Measurements from ENCODE around the gene ERC2. TPM values are rescaled to one million over a fixed set of nuclear protein-coding genes. Genes with fewer than 3 reads are reported as not detected.

ERC2 gene
- total and polyA plus RNA-seq, 9 donors, result 1.2 to 9.4 (median 5.4) TPM

GRCh38 chr3:56119575-56120349 lies 348.5 kb downstream of the ERC2 start:
- no peak overlapping the region for H3K4me3 ChIP-seq
- peak in 4 of 5 donors; percentile 14 to 39 (median 28) for DNase-seq
- H3K27me3 ChIP-seq, result no peaks in the 10 kb centered on the region
- TF ChIP-seq CTCF (IDR thresholded peaks at IDR 0.05), result no peak
- H3K36me3 ChIP-seq, result no peaks in the 10 kb centered on the region
- no peak overlapping the region for H3K27ac ChIP-seq
- intact Hi-C loops (cut with DNase I), result no loop called here
- no peaks in the 10 kb centered on the region for H3K9me3 ChIP-seq
- 46 to 73% (median 70%) methylated on average over 5 of the region's 5 CpGs for WGBS, 3 donors
- no peaks in the 10 kb centered on the region for H3K4me1 ChIP-seq (ENCODE audit: insufficient read depth)

DNA sequence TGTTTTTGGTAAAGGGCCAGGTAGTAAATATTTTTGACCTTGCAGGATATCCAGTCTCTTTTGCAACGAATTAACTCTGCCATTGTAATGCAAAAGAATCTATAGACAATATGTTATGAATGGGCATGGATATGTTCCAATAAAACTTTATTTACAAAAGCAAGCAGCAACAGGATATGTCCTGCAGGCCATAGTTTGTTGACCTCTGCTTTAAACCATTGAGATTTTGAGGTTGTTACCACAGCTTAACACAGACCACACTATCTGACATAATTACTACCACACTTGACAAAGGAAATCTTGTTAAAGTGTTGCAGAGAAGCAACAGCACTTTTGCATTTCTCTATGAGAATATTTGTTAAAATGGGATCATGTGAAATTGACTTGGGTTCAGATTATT lies 349.3 kb downstream of the ERC2 start:
- Histone ChIP-seq H3K27ac (no peak overlapping the region), H3K36me3 (no peaks in the 10 kb centered on the region), H3K9me3 (no peaks in the 10 kb centered on the region), H3K27me3 (no peaks in the 10 kb centered on the region), H3K4me1 (ENCODE audit: insufficient read depth) (no peaks in the 10 kb centered on the region), H3K4me3 (no peak overlapping the region)
- 58 to 62% (median 60%) methylated on average over 1 of the region's 1 CpG for WGBS, 3 donors
- no peak for DNase-seq
- no peak for TF ChIP-seq CTCF (IDR thresholded peaks at IDR 0.05)
- no peak for TF ChIP-seq POLR2A (IDR thresholded peaks at IDR 0.05)
- no peak for TF ChIP-seq EP300 (IDR thresholded peaks at IDR 0.05)
- intact Hi-C loops (cut with DNase I), result no loop called here

DNA sequence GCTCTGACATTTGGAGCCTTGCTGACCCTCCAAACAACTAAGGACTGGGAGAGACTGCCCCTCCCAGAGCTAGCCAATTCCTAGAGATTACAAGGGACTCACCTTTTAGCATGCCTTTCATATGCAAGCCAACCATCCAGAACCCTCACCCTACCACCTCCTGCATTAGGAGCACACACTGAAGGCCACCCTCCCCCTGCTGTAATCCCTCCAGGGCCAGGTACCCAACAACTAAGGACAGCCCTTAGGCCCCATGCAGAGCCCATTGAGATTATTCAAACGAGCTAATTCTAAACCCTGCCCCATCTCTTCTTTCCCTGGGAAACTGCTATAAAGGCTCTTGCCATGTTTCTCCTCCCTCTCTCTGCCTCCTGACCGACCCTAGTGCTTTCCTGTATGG lies 352.6 kb downstream of the ERC2 start:
- intact Hi-C loops (cut with DNase I), result no loop called here
- Histone ChIP-seq H3K36me3 (no peaks in the 10 kb centered on the region), H3K4me3 (no peak overlapping the region), H3K9me3 (no peaks in the 10 kb centered on the region), H3K27me3 (no peaks in the 10 kb centered on the region), H3K4me1 (ENCODE audit: insufficient read depth) (peaks cover 3% of the 10 kb centered on the region), H3K27ac (no peak overlapping the region)
- 69 to 82% (median 78%) methylated on average over 2 of the region's 2 CpGs for WGBS, 3 donors
- TF ChIP-seq POLR2A (IDR thresholded peaks at IDR 0.05) (no peak), EP300 (IDR thresholded peaks at IDR 0.05) (no peak), CTCF (IDR thresholded peaks at IDR 0.05) (no peak)
- DNase-seq, result no peak

- Histone ChIP-seq H3K9me3 (no peaks in the 10 kb centered on the region), H3K27me3 (no peaks in the 10 kb centered on the region), H3K36me3 (no peaks in the 10 kb centered on the region), H3K4me1 (ENCODE audit: insufficient read depth) (peaks cover 3% of the 10 kb centered on the region), H3K4me3 (no peak overlapping the region), H3K27ac (no peak overlapping the region)
- WGBS, 3 donors, result 90 to 93% (median 92%) methylated on average over 2 of the region's 2 CpGs
- no peak for TF ChIP-seq CTCF (IDR thresholded peaks at IDR 0.05)
- no peak for TF ChIP-seq POLR2A (IDR thresholded peaks at IDR 0.05)
- no peak for TF ChIP-seq EP300 (IDR thresholded peaks at IDR 0.05)
- intact Hi-C loops (cut with DNase I), result no loop called here
- no peak for DNase-seq
Measured at GRCh38 chr3:56115199-56115598, 353.1 kb downstream of the ERC2 start.

All from ovary (tissue), 9 donors.